CD4-positive, alpha-beta T cell treated with Interleukin-17A for 1 hour (primary cell): Measurements from ENCODE around the gene TNK1.
A peak's percentile ranks its signal among the peaks of the same experiment; 100 is the strongest.
"Not testable (repeated sequence)": the region's sequence is repeated elsewhere in the genome, so short reads cannot be mapped to it uniquely, and the experiment has no call there.

ENCODE experiments used
- DNase-seq: peaks from one replicate; pipeline ENCODE4 v3.0.0-alpha.2; 2020

The TNK1 gene

GRCh38 chr17:7355573-7355972 is 25.3 kb upstream of the TNK1 start:
- DNase-seq, result no peak

DNA sequence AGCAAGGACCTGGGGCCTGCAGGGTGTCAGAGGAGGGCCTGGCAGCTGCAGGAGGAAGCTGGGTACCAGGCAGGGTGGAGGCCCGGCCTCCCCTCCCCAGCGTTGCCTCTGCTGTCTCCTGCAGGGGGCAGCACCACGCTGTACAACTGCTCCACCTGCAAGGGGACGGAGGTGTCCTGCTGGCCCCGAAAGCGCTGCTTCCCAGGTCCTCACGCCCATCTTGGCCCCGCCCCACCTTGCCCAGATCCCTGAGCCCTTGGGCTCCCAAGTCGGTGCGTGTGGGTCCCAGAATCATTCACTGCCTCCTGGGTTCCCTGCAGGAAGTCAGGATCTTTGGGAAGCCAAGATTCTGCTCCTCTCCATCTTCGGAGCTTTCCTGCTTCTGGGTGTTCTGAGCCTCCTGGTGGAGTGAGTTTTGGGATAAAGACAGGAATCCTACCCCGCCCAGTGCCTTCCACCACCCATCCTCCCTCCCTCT is 24.8 kb upstream of the TNK1 start:
- DNase-seq, result peak; percentile 88

DNA sequence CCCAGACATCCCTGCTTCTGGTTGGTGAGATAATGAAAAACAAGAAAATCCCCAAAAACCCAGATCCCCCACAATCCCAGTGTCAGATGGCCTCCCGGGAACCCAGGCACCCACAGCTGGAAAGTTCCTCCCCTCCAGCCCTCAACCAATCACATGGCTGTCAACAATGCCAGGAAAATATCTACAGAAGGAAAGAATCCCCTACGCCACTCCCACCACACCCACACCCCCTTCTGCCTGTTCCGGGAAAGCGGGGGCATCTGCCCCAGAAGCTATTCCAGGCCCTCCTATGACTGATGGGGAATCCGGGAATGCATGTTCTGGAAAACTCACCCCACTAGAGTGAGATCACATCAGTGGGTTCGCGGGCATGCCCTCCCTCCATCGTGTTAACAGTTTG is 24.1 kb upstream of the TNK1 start:
- no peak for DNase-seq

DNA sequence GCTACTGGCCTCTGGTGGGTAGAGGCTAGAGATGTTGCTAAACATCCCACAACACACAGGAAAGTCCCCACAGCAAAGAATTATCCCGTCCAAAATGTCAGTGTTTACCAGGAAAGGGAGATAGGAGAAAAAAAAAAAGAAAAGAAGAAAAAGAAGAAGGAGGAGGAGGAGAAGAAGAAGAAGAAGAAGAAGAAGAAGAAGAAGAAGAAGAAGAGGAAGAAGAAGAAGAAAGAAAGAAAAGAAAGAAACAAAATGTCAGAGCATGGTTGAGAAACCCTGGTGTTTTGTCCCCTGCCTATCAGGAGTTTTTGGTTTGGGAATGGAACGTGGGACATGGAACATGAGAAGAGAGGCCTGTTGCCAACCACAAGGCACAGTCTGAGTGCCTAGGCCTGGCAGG is 23.5 kb upstream of the TNK1 start:
- DNase-seq, result no peak

DNA sequence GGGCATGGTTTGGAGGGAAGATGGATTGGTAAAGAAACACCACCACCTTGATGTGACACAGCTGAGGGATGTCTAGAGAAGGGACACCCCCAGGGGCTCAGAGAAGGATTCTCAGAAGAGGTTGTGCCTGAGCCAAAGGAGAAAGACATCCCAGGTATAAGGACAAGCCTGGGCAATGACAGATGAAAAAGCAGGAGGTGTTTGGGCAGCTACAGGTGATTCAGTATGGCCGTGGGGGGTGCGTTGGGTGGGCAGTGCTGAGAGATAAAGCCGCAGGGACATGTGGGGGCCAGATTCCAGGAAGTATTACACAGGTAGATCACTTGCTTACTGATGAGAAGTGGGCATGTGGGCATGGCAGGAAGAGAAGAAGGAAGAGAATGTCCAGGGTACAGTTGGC is 19.0 kb upstream of the TNK1 start:
- no peak for DNase-seq

DNA sequence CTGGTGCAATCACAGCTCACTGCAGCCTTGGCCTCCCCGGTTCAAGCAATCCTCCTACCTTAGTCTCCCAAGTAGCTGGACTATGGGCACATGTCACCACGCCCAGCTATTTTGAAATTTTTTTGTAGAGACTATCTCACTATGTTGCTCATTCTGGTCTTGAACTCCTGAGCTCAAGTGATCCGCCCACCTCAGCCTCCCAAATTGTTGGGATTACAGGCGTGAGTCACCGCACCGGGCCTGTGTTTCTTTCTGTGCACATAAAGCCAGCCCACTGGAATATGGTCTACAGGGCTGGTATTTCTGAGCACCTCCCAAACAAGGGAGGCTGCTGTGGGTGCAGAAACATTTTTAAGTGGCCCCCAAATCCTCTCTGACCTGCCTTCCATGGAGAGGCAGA is 17.6 kb upstream of the TNK1 start:
- DNase-seq, result no peak

DNA sequence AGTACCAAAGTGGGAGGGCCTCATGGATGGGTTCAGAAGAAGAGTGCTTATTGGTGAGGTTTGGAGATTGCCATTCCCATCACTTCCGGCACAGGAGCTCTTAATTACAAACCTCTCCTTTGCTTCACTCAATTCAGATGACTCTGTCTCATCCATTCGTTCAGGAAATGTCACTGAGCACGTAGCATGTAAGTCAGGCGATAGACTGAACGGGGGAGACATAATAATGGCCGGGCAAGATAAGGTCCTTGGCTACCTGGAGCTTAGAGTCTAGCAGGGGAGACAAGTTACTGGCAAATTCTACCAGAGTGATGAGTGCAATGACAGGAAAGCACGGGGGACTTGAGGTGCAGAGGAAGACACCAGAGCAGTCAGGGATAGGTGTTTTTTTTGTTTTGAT is 14.9 kb upstream of the TNK1 start:
- DNase-seq, result not testable (repeated sequence)

GRCh38 chr17:7367083-7367482 is 13.8 kb upstream of the TNK1 start:
- DNase-seq, result no peak

- DNase-seq, result no peak
Observed at GRCh38 chr17:7367918-7368598, 12.8 kb upstream of the TNK1 start.

DNA sequence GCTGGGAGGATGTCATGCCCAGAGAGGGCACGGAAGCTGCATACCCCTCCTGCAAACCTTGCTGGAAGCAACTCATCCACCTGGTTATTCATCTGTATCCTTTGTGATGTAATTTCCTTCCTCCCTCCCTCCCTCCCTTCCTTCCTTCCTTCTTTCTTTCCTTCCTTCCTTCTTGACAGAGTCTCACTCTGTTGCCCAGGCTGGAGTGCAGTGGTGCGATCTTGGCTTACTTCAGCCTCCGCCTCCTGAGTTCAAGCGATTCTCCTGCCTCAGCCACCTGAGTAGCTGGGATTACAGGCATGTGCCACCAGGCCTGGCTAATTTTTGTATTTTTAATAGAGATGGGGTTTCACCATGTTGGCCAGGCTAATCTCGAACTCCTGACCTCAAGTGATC is 12.3 kb upstream of the TNK1 start:
- DNase-seq, result not testable (repeated sequence)

- DNase-seq, result no peak
Observed at GRCh38 chr17:7369825-7370224, 11.1 kb upstream of the TNK1 start.

GRCh38 chr17:7370853-7371252 is 10.0 kb upstream of the TNK1 start:
- no peak for DNase-seq

- DNase-seq, result no peak
Observed at GRCh38 chr17:7374353-7374752, 6.5 kb upstream of the TNK1 start.

DNA sequence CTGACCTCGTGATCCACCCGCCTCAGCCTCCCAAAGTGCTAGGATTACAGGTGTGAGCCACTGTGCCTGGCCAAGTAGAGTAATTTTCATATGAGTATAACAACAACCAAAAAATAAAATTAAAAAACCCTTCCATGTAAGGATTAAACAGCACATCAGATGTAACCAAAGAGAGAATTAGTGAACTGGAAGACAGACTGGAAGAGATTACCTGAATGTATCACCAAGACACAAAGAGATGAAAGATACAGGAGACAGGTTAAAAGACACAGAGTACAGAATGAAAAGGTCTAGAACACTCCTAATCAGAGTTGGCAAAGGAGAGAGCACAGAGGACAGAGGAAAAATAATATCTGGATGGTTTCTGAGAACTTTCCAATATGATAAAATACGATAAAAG is 1.8 kb upstream of the TNK1 start:
- DNase-seq, result no peak

- DNase-seq, result no peak
Observed at GRCh38 chr17:7380321-7380720, 568 bp upstream of the TNK1 start.

DNA sequence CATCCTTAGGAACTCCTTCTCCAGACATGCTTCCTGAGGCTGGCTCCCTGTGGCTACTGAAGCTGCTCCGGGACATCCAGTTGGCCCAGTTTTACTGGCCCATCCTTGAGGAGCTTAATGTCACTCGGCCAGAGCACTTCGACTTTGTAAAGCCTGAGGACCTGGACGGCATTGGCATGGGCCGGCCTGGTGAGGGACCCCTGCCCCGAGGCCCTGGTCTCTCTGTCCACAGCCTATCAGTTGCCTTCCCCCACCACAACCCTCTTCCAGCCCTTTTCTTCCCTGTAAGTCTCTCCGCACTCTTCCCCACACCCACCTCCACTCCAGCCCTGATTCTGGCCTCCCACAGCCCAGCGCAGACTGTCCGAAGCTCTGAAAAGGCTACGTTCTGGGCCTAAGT is 2.0 kb downstream of the TNK1 start:
- DNase-seq, result no peak

DNA sequence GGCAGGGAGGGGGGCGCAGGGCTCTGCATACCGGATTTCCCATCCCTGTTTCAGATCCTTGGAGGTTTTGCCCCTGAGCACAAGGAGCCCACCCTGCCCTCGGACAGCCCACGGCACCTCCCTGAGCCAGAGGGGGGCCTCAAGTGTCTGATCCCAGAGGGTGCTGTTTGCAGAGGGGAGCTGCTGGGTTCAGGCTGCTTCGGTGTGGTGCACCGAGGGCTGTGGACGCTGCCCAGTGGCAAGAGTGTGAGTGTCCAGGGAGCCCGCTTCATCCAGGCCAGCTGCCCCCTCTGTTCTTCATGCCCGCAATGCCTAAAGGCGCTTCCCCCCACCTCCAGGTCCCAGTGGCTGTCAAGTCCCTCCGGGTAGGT is 2.5 kb downstream of the TNK1 start:
- DNase-seq, result no peak

DNA sequence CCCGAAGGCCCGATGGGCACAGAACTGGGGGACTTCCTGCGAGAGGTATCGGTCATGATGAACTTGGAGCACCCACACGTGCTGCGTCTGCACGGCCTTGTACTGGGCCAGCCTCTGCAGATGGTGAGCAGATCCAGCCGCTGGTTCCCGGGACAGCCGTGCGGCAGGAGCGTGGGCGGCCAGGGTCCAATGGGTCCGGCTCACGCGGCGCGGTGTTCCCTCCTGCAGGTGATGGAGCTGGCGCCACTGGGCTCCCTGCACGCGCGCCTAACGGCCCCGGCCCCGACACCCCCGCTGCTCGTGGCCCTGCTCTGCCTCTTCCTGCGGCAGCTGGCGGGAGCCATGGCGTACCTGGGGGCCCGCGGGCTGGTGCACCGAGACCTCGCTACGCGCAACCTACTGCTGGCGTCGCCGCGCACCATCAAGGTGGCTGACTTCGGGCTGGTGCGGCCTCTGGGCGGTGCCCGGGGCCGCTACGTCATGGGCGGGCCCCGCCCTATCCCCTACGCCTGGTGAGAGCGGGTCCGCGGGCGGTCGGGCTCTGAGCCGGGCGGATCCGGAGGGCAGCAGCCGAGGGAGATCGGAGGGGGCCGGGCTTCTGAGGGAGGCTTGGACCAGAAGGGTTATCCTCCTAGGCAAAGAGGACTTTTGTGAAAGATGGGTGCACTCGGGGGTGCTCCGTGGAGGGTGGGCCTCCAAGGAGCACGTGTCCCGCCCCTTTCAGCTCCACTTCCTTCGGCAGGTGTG is 3.0 kb downstream of the TNK1 start:
- DNase-seq, result peak; percentile 84

DNA sequence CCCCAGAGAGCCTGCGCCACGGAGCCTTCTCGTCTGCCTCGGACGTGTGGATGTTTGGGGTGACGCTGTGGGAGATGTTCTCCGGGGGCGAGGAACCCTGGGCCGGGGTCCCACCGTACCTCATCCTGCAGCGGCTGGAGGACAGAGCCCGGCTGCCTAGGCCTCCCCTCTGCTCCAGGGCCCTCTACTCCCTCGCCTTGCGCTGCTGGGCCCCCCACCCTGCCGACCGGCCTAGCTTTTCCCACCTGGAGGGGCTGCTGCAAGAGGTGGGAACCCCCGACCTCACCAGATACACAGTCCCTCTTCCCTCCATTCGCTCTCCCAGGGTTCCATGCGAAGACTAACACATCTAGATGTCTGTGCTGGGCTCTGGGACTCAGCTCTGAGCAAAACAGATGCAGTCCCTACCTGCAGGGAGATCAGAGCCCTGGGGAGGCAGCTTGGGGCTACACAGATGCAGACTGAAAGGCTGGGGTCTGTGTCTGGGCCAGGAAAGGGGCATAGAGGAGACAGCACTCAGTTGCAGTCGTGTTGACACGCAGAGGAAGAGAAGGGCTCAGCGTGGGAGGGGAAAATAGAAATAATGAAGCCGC is 3.7 kb downstream of the TNK1 start:
- no peak for DNase-seq

- no peak for DNase-seq
Observed at GRCh38 chr17:7388856-7389255, 8.0 kb downstream of the TNK1 start.

- DNase-seq, result no peak
Observed at GRCh38 chr17:7389924-7390910, 9.3 kb downstream of the TNK1 start.

- no peak for DNase-seq
Observed at GRCh38 chr17:7391307-7391706, 10.4 kb downstream of the TNK1 start.
